ENCODE measurements around the gene HSPA12B.

HSPA12B gene

GRCh38 chr20:3758566-3758965 lies 26.1 kb downstream of the HSPA12B start:
- TF ChIP-seq, protein P1, sequence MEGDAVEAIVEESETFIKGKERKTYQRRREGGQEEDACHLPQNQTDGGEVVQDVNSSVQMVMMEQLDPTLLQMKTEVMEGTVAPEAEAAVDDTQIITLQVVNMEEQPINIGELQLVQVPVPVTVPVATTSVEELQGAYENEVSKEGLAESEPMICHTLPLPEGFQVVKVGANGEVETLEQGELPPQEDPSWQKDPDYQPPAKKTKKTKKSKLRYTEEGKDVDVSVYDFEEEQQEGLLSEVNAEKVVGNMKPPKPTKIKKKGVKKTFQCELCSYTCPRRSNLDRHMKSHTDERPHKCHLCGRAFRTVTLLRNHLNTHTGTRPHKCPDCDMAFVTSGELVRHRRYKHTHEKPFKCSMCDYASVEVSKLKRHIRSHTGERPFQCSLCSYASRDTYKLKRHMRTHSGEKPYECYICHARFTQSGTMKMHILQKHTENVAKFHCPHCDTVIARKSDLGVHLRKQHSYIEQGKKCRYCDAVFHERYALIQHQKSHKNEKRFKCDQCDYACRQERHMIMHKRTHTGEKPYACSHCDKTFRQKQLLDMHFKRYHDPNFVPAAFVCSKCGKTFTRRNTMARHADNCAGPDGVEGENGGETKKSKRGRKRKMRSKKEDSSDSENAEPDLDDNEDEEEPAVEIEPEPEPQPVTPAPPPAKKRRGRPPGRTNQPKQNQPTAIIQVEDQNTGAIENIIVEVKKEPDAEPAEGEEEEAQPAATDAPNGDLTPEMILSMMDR (IDR thresholded peaks at IDR 0.05; ENCODE audit: insufficient read depth, low read depth, low read length, missing control alignments) = no peak
- no peak for DNase-seq (ENCODE audit: low read depth)
- H3K4me3 ChIP-seq (ENCODE audit: low read length) = no peak overlapping the region

- DNase-seq (ENCODE audit: low read depth) = no peak
- TF ChIP-seq, protein P1 (IDR thresholded peaks at IDR 0.05; ENCODE audit: insufficient read depth, low read depth, low read length, missing control alignments) = no peak
- H3K4me3 ChIP-seq (ENCODE audit: low read length) = no peak overlapping the region
These were observed 26.9 kb downstream of the HSPA12B start for GRCh38 chr20:3759316-3759823.

GRCh38 chr20:3759884-3760283 lies 27.4 kb downstream of the HSPA12B start:
- no peak overlapping the region for H3K4me3 ChIP-seq (ENCODE audit: low read length)
- no peak for DNase-seq (ENCODE audit: low read depth)
- TF ChIP-seq, protein P1 (IDR thresholded peaks at IDR 0.05; ENCODE audit: insufficient read depth, low read depth, low read length, missing control alignments) = no peak

DNA sequence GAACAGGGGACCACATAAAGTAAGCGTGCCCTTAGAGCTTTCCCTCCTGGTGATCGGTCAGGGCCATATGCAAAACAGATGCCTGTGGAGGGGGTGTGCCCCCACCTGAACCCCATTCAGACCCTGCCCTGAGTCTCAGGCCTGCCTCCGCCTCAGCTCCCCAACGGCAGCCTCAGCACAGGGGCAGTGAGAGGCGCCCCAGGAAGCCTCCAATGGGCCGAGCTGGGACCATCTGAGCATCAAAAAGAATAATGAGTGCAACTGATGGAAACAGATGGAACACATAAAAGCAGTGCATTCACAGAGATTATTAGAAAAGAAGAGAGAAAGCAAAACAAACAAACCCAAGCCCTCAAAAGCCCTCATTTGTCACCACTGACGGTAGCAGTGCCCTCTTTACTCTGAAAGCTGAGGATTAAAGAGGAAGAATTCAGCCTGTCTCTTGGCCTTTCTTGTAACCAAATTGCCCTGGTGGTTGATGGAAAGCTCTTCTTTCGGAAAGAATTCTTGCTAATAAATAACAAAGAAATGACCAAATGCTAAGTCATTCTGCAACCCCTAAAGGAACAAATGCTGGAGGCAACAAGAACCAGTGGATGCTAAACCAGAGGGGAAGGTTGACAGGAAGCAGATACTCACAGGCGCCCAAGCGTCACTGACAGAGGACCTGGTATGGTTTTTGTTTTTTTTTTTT lies 28.3 kb downstream of the HSPA12B start:
- TF ChIP-seq, protein P1 (IDR thresholded peaks at IDR 0.05; ENCODE audit: insufficient read depth, low read depth, low read length, missing control alignments) = no peak
- DNase-seq (ENCODE audit: low read depth) = no peak
- H3K4me3 ChIP-seq (ENCODE audit: low read length) = no peak overlapping the region

GRCh38 chr20:3763671-3764601 lies 31.5 kb downstream of the HSPA12B start:
- TF ChIP-seq, protein P1 (IDR thresholded peaks at IDR 0.05; ENCODE audit: insufficient read depth, low read depth, low read length, missing control alignments) = no peak
- H3K4me3 ChIP-seq (ENCODE audit: low read length) = no peak overlapping the region
- no peak for DNase-seq (ENCODE audit: low read depth)

DNA sequence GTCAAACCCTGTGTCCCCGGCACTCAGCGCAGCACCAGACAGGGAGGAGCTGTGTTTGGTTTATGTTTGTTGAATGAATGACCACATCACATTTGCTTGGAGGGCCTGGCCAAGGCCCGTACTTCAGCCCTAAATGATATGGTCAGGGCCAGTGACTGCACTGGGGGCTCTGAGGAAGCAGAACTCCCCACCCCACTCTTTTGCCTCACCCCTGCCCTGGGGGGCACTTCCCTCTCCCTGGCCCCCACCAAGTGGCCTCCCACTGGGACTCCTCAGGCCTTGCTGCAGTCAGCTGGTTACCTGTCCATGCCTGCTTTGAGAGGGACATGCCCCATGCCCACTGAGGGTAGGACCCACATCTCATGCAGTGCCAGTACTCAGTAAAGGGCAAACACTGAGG lies 32.2 kb downstream of the HSPA12B start:
- DNase-seq (ENCODE audit: low read depth) = no peak
- TF ChIP-seq, protein P1 (IDR thresholded peaks at IDR 0.05; ENCODE audit: insufficient read depth, low read depth, low read length, missing control alignments) = no peak
- no peak overlapping the region for H3K4me3 ChIP-seq (ENCODE audit: low read length)

Measured in epithelial cell of esophagus (primary cell).